IPS DF 4.7 (cell line): Measurements from ENCODE around the gene MCFD2.
"Not testable (repeated sequence)": the region's sequence is repeated elsewhere in the genome, so short reads cannot be mapped to it uniquely, and the experiment has no call there.

ENCODE experiments used
- DNase-seq: peaks from one replicate; pipeline ENCODE4 v3.0.0-alpha.2; 2013; ENCODE audit warnings: low spot score; ENCODE audit errors: extremely low read depth

Gene MCFD2

GRCh38 chr2:46904908-46905678 lies 10.5 kb downstream of the MCFD2 start:
- DNase-seq = not testable (repeated sequence)

GRCh38 chr2:46902980-46903379 lies 12.6 kb downstream of the MCFD2 start:
- DNase-seq = not testable (repeated sequence)

- DNase-seq = no peak
These were observed 13.1 kb downstream of the MCFD2 start for GRCh38 chr2:46902465-46902864.

- DNase-seq = no peak
These were observed 14.0 kb downstream of the MCFD2 start for GRCh38 chr2:46901611-46902010.

- DNase-seq = no peak
These were observed 15.2 kb downstream of the MCFD2 start for GRCh38 chr2:46900381-46900780.

- no peak for DNase-seq
These were observed 16.6 kb downstream of the MCFD2 start for GRCh38 chr2:46899053-46899452.

- no peak for DNase-seq
These were observed 17.6 kb downstream of the MCFD2 start for GRCh38 chr2:46898024-46898423.

GRCh38 chr2:46893269-46893939 lies 22.2 kb downstream of the MCFD2 start:
- DNase-seq = no peak

GRCh38 chr2:46891956-46892553 lies 23.6 kb downstream of the MCFD2 start:
- DNase-seq = no peak

GRCh38 chr2:46888421-46888952 lies 27.1 kb downstream of the MCFD2 start:
- DNase-seq = no peak

GRCh38 chr2:46887028-46887885 lies 28.3 kb downstream of the MCFD2 start:
- DNase-seq = no peak

- DNase-seq = no peak
These were observed 29.2 kb downstream of the MCFD2 start for GRCh38 chr2:46886268-46887027.

- DNase-seq = no peak
These were observed 30.2 kb downstream of the MCFD2 start for GRCh38 chr2:46885376-46885775.

- DNase-seq = no peak
These were observed 36.1 kb downstream of the MCFD2 start for GRCh38 chr2:46879511-46879910.

GRCh38 chr2:46878886-46879285 lies 36.7 kb downstream of the MCFD2 start:
- no peak for DNase-seq

GRCh38 chr2:46878240-46878877 lies 37.2 kb downstream of the MCFD2 start:
- DNase-seq = no peak

- no peak for DNase-seq
These were observed 37.9 kb downstream of the MCFD2 start for GRCh38 chr2:46877619-46878113.

GRCh38 chr2:46876741-46877384 lies 38.7 kb downstream of the MCFD2 start:
- no peak for DNase-seq

- not testable (repeated sequence) for DNase-seq
These were observed 39.5 kb downstream of the MCFD2 start for GRCh38 chr2:46875962-46876689.
